ENCODE data around the gene KLK7. TPM values are rescaled to one million over a fixed set of nuclear protein-coding genes. Genes with fewer than 3 reads are reported as not detected.

KLK7 gene
- total RNA-seq, 1 donor from 2014 or later, result not detected

DNA sequence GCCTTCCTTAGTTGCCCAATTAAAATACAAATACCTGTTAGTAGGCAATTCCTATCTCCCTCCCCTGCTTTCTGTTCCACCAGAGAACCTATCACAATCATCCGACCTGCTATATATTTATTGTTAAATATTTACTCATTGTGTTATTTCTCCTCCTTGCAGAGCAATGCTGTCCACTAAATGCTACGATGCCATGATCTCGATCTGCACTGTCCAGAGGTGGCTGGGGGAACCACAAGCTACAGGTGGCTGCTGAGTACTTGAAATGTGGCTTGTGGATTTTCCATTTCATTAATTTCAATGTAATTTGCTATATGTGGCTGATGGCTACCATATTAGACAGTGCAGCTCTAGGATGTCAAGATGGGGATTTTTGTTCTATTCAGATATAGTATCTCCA lies 19.5 kb downstream of the KLK7 start:
- DNase-seq (ENCODE audit: low spot score), result no peak
- Mint-ChIP-seq H3K4me1 (ENCODE audit: low read depth) (no peaks in the 10 kb centered on the region), H3K36me3 (ENCODE audit: low read depth) (no peaks in the 10 kb centered on the region), H3K9me3 (peaks cover 3% of the 10 kb centered on the region), H3K27ac (no peak overlapping the region), H3K27me3 (ENCODE audit: insufficient read depth) (peaks cover 2% of the 10 kb centered on the region), H3K4me3 (no peak overlapping the region)
- intact Hi-C loops (cut with micrococcal nuclease), result no loop called here

DNA sequence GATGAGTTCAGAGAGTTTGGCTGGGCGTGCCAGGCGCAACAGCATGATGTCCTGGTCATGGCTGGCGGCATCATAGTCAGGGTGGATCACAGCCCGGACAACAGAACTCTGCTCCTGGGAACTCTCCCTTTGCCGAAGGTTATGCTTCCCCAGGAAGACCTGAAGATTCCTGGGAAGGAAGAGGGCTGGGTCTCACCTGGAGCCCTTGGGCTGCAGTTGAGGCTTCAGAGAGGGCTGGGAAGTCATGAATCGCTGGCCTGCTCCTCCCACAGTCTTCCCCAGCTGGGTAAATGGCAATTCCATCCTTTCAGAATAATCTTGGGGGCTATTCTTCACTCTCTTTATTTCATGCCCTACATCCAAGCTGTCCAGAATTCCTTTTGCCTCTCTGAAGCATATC lies 20.3 kb downstream of the KLK7 start:
- intact Hi-C loops (cut with micrococcal nuclease), result no loop called here
- no peak overlapping the region for H3K27ac Mint-ChIP-seq
- H3K9me3 Mint-ChIP-seq, result peaks cover 4% of the 10 kb centered on the region
- H3K4me1 Mint-ChIP-seq (ENCODE audit: low read depth), result no peaks in the 10 kb centered on the region
- no peaks in the 10 kb centered on the region for H3K36me3 Mint-ChIP-seq (ENCODE audit: low read depth)
- no peak overlapping the region for H3K4me3 Mint-ChIP-seq
- no peak for DNase-seq (ENCODE audit: low spot score)
- H3K27me3 Mint-ChIP-seq (ENCODE audit: insufficient read depth), result peaks cover 2% of the 10 kb centered on the region

DNA sequence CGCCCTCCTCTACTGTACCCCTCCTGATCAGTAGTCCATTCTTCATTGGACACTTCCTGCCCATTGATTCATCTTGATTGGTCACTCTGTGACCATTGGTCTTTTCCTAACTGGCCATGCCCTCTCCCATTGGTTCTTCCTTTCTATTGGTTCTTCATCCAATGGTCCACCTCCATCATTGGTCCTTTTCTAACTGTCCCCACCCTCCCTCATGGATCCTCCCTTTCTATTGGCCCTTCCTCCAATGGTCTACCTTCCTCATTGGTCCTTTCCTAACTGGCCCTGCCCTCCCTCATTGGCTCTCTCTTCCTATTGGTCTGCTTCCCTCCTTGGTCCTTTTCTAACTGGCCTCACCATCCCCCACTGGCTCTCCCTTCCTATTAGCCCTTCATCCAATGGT lies 21.5 kb downstream of the KLK7 start:
- peaks cover 2% of the 10 kb centered on the region for H3K27me3 Mint-ChIP-seq (ENCODE audit: insufficient read depth)
- H3K36me3 Mint-ChIP-seq (ENCODE audit: low read depth), result no peaks in the 10 kb centered on the region
- no peaks in the 10 kb centered on the region for H3K4me1 Mint-ChIP-seq (ENCODE audit: low read depth)
- peaks cover 4% of the 10 kb centered on the region for H3K9me3 Mint-ChIP-seq
- intact Hi-C loops (cut with micrococcal nuclease), result no loop called here
- H3K27ac Mint-ChIP-seq, result no peak overlapping the region
- H3K4me3 Mint-ChIP-seq, result no peak overlapping the region
- no peak for DNase-seq (ENCODE audit: low spot score)

DNA sequence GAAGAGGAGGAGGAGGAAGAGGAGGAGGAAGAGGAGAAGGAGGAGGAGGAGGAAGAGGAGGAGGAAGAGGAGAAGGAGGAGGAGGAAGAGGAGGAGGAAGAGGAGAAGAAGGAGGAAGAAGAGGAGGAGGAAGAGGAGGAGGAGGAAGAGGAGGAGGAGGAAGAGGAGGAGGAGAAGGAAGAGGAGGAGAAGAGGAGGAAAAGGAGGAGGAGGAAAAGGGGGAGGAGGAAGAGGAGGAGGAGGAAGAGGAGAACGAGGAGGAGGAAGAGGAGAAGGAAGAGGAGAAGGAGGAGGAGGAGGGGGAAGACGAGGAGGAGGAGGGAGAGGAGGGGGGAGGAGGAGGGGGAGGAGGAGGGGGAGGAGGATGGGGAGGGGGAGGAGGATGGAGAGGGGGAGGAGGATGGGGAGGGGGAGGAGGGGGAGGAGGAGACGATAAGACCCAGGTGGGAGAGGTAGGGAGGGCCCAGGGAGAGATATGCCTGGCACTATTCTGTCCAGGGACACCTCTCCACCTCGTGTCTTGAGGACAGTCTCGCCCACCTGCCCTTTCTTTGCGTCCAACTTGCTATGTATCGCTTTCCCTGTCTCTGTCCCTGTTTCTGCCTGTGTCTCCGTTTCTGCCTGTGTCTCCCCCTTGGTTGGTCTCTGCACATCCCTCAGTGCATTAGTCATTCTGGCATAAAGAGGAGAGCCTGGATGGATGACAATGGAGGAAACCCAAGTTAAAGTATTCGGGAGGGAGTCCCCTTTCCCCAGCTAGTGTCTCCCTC lies 23.8 kb downstream of the KLK7 start:
- Mint-ChIP-seq H3K9me3 (peaks cover 4% of the 10 kb centered on the region), H3K4me1 (ENCODE audit: low read depth) (no peaks in the 10 kb centered on the region), H3K27ac (no peak overlapping the region), H3K27me3 (ENCODE audit: insufficient read depth) (peaks cover 2% of the 10 kb centered on the region), H3K36me3 (ENCODE audit: low read depth) (no peaks in the 10 kb centered on the region), H3K4me3 (no peak overlapping the region)
- intact Hi-C loops (cut with micrococcal nuclease), result no loop called here
- DNase-seq (ENCODE audit: low spot score), result no peak

DNA sequence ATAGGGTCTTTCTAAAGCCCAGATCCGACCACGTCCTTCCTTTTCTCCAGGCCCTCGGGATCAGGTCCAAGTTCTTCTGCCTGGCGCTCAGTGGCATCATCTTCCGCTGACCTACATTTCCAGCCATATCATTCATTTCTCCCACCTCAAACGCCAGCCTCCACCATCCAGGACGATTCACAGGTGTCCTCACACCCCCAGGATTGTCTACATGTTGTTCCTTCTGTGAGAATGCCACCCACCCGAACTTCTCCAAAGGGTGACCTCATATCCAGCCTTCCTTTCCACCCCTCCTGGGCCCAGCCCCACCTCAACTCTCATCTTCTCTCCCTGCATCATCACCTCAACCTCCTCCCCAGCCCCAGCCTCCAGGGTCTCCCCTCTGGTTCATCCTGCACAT lies 26.1 kb downstream of the KLK7 start:
- no peak for DNase-seq (ENCODE audit: low spot score)
- intact Hi-C loops (cut with micrococcal nuclease), result no loop called here
- H3K27ac Mint-ChIP-seq, result no peak overlapping the region

DNA sequence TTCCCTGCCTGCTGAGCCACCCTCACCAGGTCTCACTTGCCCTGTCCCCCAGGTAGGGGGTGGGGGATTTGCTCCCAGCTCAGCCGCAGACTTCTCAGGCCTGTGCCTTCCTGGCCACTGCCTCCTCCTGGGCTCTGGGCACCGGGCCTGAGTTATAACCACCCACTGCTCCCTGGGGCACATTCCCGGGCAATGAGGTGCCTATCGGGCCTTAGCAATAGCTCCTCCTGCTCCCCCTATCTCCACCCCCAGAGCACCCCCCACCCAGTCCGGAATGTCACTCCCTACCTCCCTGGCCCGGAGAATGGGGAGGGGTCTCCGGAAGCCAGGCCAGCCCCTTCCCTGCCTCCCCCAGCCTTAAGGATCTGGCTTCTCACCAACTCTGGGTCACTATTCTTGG lies 30.8 kb downstream of the KLK7 start, which contains the start of gene KLK5:
KLK5 (minus strand) TSS at position 129 of the 400 bp plus-strand sequence. CDS start 381 bp downstream, outside the sequence.
- no peaks in the 10 kb centered on the region for H3K4me1 Mint-ChIP-seq (ENCODE audit: low read depth)
- intact Hi-C loops (cut with micrococcal nuclease), result no loop called here
- H3K4me3 Mint-ChIP-seq, result no peak within 1 kb of the TSS
- H3K36me3 Mint-ChIP-seq (ENCODE audit: low read depth), result no peaks in the 10 kb centered on the region
- DNase-seq (ENCODE audit: low spot score), result no peak
- no peaks in the 10 kb centered on the region for H3K27me3 Mint-ChIP-seq (ENCODE audit: insufficient read depth)
- H3K9me3 Mint-ChIP-seq, result no peaks in the 10 kb centered on the region
- H3K27ac Mint-ChIP-seq, result no peak within 1 kb of the TSS

More for the DNA sequence above, 26.1 kb downstream of the KLK7 start:
- Mint-ChIP-seq H3K9me3 (peaks cover 4% of the 10 kb centered on the region), H3K36me3 (ENCODE audit: low read depth) (no peaks in the 10 kb centered on the region), H3K27me3 (ENCODE audit: insufficient read depth) (peaks cover 2% of the 10 kb centered on the region), H3K4me3 (no peak overlapping the region), H3K4me1 (ENCODE audit: low read depth) (no peaks in the 10 kb centered on the region)

DNA sequence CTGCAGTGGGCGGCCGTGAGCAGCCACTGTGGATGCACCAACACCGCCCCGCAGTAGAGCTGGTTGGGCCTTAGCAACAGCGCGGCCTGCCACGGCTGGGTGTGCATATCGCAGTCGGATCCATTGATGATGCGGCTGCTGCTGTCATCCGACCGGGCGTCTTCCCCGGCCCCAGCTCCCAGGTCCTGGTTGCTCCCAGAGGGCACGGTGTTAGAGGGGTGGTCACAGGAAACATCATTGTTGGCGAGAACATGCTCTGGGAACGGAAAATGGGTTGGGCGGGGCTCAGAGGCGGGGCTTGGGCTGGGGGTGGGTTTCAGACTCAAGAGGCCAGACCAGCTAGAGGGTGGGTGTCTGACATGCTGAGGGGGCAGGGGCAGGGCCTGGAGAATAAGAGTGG lies 33.9 kb downstream of the KLK7 start:
- no peak overlapping the region for H3K27ac Mint-ChIP-seq
- no peak overlapping the region for H3K4me3 Mint-ChIP-seq
- DNase-seq (ENCODE audit: low spot score), result no peak
- H3K36me3 Mint-ChIP-seq (ENCODE audit: low read depth), result no peaks in the 10 kb centered on the region
- intact Hi-C loops (cut with micrococcal nuclease), result no loop called here
- H3K27me3 Mint-ChIP-seq (ENCODE audit: insufficient read depth), result no peaks in the 10 kb centered on the region
- no peaks in the 10 kb centered on the region for H3K9me3 Mint-ChIP-seq
- no peaks in the 10 kb centered on the region for H3K4me1 Mint-ChIP-seq (ENCODE audit: low read depth)

DNA sequence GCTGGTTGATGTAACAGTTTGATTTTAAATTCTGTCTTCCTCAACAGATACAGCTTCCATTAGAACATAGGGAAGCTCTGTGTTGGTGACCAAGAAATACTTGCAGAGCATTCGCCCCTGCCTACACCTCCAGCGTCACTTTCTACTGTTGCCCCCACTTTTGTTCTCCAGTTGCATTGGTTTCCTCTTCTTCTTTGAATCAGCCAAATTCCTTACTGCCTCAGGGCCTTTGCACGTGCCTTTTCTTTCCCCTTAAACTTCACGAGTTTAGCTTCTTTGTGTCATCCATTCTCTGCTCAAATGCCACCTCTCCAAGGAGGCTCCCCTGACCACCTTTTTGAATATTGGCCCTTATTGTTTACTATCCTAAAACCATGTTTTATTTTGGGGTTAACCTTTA lies 36.6 kb downstream of the KLK7 start:
- Mint-ChIP-seq H3K4me1 (ENCODE audit: low read depth) (no peaks in the 10 kb centered on the region), H3K9me3 (no peaks in the 10 kb centered on the region), H3K27me3 (ENCODE audit: insufficient read depth) (peaks cover under 1% of the 10 kb centered on the region), H3K27ac (no peak overlapping the region), H3K36me3 (ENCODE audit: low read depth) (no peaks in the 10 kb centered on the region), H3K4me3 (no peak overlapping the region)
- DNase-seq (ENCODE audit: low spot score), result no peak
- intact Hi-C loops (cut with micrococcal nuclease), result no loop called here

DNA sequence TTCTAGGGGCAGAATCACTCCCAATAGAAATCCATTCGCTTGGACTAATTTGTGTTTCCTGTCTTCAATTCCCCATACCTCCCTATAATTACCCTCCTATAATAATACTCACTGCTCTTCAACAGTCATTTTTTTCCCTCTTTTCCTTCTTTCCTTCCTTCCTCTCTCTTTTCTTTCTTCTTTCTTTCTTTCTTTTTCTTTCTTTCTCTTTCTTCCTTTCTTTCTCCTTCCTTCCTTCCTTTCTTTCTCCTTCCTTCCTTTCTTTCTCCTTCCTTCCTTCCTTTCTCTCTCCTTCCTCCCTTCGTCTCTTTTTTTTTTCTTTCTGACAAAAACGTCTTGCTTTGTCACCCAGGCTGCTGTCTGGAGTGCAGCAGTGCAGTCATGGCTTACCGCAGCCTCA lies 38.9 kb downstream of the KLK7 start:
- Mint-ChIP-seq H3K4me1 (ENCODE audit: low read depth) (no peaks in the 10 kb centered on the region), H3K9me3 (no peaks in the 10 kb centered on the region), H3K36me3 (ENCODE audit: low read depth) (no peaks in the 10 kb centered on the region), H3K27ac (no peak overlapping the region), H3K4me3 (no peak overlapping the region), H3K27me3 (ENCODE audit: insufficient read depth) (peaks cover 2% of the 10 kb centered on the region)
- no peak for DNase-seq (ENCODE audit: low spot score)
- intact Hi-C loops (cut with micrococcal nuclease), result no loop called here

DNA sequence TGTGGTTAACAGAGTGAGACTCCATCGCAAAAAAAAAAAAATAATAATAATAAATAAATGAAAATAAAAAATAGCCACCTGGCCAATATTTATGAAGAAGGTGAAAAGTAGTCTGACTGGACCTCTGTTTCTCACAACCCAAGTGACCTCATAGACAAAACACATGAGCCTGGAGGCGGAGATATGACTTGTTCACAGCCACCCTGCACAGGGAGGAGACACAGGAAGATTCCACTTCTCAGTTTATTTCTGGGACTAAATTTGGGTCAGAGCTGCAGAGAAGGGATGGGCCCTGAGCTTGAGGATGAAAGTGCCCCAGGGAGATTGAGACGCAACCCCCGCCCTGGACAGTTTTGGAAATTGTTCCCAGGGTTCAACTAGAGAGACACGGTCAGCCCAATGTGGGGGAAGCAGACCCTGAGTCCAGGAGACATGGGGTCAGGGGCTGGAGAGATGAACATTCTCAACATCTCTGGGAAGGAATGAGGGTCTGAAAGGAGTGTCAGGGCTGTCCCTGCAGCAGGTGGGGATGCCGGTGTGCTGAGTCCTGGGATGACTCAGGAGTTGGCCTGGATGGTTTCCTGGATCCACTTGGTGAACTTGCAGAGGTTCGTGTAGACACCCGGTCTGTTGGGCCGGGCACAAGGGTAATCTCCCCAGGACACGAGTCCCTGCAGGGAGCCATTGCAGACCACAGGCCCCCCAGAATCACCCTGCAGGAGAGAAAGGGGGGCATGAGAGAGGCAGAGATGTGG lies 40.5 kb downstream of the KLK7 start:
- intact Hi-C loops (cut with micrococcal nuclease), result no loop called here
- no peaks in the 10 kb centered on the region for H3K4me1 Mint-ChIP-seq (ENCODE audit: low read depth)
- H3K27ac Mint-ChIP-seq, result no peak overlapping the region
- H3K9me3 Mint-ChIP-seq, result no peaks in the 10 kb centered on the region
- H3K36me3 Mint-ChIP-seq (ENCODE audit: low read depth), result no peaks in the 10 kb centered on the region
- H3K4me3 Mint-ChIP-seq, result no peak overlapping the region
- DNase-seq (ENCODE audit: low spot score), result no peak
- H3K27me3 Mint-ChIP-seq (ENCODE audit: insufficient read depth), result peaks cover 2% of the 10 kb centered on the region

DNA sequence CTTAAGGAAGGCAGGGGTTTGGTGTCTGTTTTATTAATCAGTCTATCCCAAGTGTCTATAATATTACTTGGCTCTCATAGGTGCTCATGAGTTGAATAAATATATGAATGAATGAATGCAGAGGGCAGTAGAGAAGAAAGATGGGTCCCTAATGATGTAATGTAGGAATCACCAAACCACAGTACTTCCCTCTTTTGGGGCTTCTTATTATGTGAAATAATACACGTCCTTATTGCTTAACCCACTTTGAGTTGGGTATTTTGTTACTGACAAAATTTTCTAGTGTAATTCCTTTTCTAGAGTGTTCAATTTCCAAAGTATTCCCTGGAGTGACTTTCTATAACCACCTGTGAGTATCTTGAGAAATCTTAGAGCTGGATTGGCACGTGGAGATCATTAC lies 44.1 kb downstream of the KLK7 start:
- Mint-ChIP-seq H3K9me3 (no peaks in the 10 kb centered on the region), H3K4me1 (ENCODE audit: low read depth) (no peaks in the 10 kb centered on the region), H3K36me3 (ENCODE audit: low read depth) (no peaks in the 10 kb centered on the region), H3K27me3 (ENCODE audit: insufficient read depth) (peaks cover 2% of the 10 kb centered on the region), H3K27ac (no peak overlapping the region), H3K4me3 (no peak overlapping the region)
- intact Hi-C loops (cut with micrococcal nuclease), result no loop called here
- DNase-seq (ENCODE audit: low spot score), result no peak

DNA sequence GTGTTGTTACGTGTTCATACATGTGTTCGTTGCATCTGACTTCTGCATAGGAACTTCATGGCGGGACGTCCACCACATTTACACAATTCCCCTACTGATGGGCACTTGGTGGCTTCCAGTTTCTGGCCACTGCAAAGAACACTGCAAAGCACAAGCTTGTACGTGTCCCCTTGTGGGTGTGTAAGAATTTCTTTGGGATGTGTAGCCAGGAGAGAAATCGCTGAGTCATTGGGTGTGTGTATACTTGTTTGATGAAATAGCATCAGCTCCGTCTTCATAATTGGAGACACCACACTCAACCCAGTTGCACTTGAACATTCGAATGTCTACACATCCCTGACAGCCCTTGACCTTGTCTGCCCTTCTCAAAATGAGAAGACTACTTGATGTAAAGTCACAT lies 50.1 kb downstream of the KLK7 start:
- intact Hi-C loops (cut with micrococcal nuclease), result loop anchor here (5.0 kb wide), 1 partner anchor 234 kb away; no protein-coding TSS in a partner anchor
- Mint-ChIP-seq H3K36me3 (ENCODE audit: low read depth) (no peaks in the 10 kb centered on the region), H3K27ac (no peak overlapping the region), H3K4me1 (ENCODE audit: low read depth) (peaks cover 6% of the 10 kb centered on the region), H3K9me3 (no peaks in the 10 kb centered on the region), H3K4me3 (no peak overlapping the region), H3K27me3 (ENCODE audit: insufficient read depth) (no peaks in the 10 kb centered on the region)
- DNase-seq (ENCODE audit: low spot score), result no peak

DNA sequence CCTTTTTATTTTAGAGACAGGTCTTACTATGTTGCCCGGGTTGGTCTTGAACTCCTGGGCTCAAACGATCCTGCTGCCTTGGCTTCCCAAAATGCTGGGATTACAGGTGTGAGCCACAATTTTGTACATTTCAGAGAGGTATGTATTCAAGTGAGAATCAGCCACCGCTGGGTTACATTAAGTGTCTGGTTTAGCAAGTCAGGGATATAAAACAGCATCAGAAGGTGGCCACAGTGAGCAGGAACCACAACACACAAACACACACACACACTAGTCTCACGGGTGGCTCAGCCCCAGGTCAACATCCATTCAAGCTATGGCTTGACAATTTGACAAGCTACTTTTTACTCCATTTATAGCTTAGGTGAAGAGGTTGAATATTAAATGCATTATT lies 51.0 kb downstream of the KLK7 start:
- H3K27ac Mint-ChIP-seq, result no peak overlapping the region
- H3K9me3 Mint-ChIP-seq, result no peaks in the 10 kb centered on the region
- no peaks in the 10 kb centered on the region for H3K36me3 Mint-ChIP-seq (ENCODE audit: low read depth)
- no peak overlapping the region for H3K4me3 Mint-ChIP-seq
- H3K27me3 Mint-ChIP-seq (ENCODE audit: insufficient read depth), result no peaks in the 10 kb centered on the region
- intact Hi-C loops (cut with micrococcal nuclease), result loop anchor here (5.0 kb wide), 1 partner anchor 235 kb away; no protein-coding TSS in a partner anchor
- peaks cover 6% of the 10 kb centered on the region for H3K4me1 Mint-ChIP-seq (ENCODE audit: low read depth)
- DNase-seq (ENCODE audit: low spot score), result no peak

All from activated T-helper 1 cell treated with anti-CD3 and anti-CD28 coated beads, Interleukin-12 subunit alpha, Interleukin-12 subunit beta, Interleukin-2, Interleukin-4 antibody, amounts not matched to agents 30 ng/mL and 10 ng/mL and 1 ng/mL, durations not matched to agents 14 hours and 24 hours and 36 hours (primary cell).